ENCODE results near the gene SIM2. TPM values are rescaled to one million over a fixed set of nuclear protein-coding genes. Genes with fewer than 3 reads are reported as not detected.

SIM2 gene
- total and polyA plus RNA-seq, 2 experiments from 2014 or later: 0.16 to 0.49 TPM

GRCh38 chr21:36741506-36741905 lies 42.6 kb downstream of the SIM2 start (continued):
- TF ChIP-seq REST (IDR thresholded peaks at IDR 0.05; ENCODE audit: unreplicated experiment) (no peak), EZH2 (IDR thresholded peaks at IDR 0.05; ENCODE audit: low read depth, unreplicated experiment) (no peak), STAT1 (IDR thresholded peaks at IDR 0.05; ENCODE audit: unreplicated experiment) (no peak), CREB1 (CRISPR knock-in tag; IDR thresholded peaks at IDR 0.05; ENCODE audit: low read depth) (no peak), NANOG (IDR thresholded peaks at IDR 0.05; ENCODE audit: borderline replicate concordance) (no peak), EZH2phosphoT487 (IDR thresholded peaks at IDR 0.05; ENCODE audit: unreplicated experiment) (no peak), CTCF (conservative IDR thresholded peaks at IDR 0.05; ENCODE audit: low read depth in 2 of 2) (no peak)

- Mint-ChIP-seq H3K9me3 (no peaks in the 10 kb centered on the region; the same call in 2 of the 3 replicates), H3K4me1 (peaks cover 18% of the 10 kb centered on the region), H3K27me3 (ENCODE audit: insufficient read depth, low read depth, poor library complexity) (peaks cover 32% of the 10 kb centered on the region), H3K36me3 (ENCODE audit: low read depth) (no peaks in the 10 kb centered on the region; the same call in 2 of the 3 replicates), H3K4me3 (no peak overlapping the region), H3K27ac (no peak overlapping the region)
- Histone ChIP-seq H3K36me3 (ENCODE audit: insufficient read depth) (no peaks in the 10 kb centered on the region), H3K79me2 (replicated peaks; ENCODE audit: insufficient read depth) (no peaks in the 10 kb centered on the region), H2AFZ (no peak overlapping the region), H3K27me3 (ENCODE audit: insufficient read depth) (peaks cover 16% of the 10 kb centered on the region; the same call in 1 of the 2 replicates), H4K20me1 (replicated peaks; ENCODE audit: insufficient read depth) (no peaks in the 10 kb centered on the region), H3K4me1 (ENCODE audit: insufficient read depth) (no peaks in the 10 kb centered on the region; the same call in none of the 2 replicates), H3K9me2 (ENCODE audit: insufficient read depth) (no peaks in the 10 kb centered on the region), H3K4me2 (no peak overlapping the region), H3K27ac (ENCODE audit: low read depth) (no peak overlapping the region), H3K4me3 (no peak overlapping the region), H3F3A (replicated peaks; ENCODE audit: low read depth) (no peaks in the 10 kb centered on the region)
- no peak for ATAC-seq
- no peak for TF ChIP-seq EZH2phosphoT487 (IDR thresholded peaks at IDR 0.05; ENCODE audit: unreplicated experiment)
- DNase-seq (ENCODE audit: low spot score): no peak
These were observed 44.1 kb downstream of the SIM2 start for GRCh38 chr21:36743008-36743407.

GRCh38 chr21:36743446-36743845 lies 44.5 kb downstream of the SIM2 start:
- Histone ChIP-seq H4K20me1 (replicated peaks; ENCODE audit: insufficient read depth) (no peaks in the 10 kb centered on the region), H2AFZ (no peak overlapping the region), H3F3A (replicated peaks; ENCODE audit: low read depth) (no peaks in the 10 kb centered on the region), H3K4me3 (no peak overlapping the region), H3K4me1 (ENCODE audit: insufficient read depth) (peaks cover 2% of the 10 kb centered on the region), H3K27me3 (ENCODE audit: insufficient read depth) (peaks cover 20% of the 10 kb centered on the region), H3K79me2 (replicated peaks; ENCODE audit: insufficient read depth) (no peaks in the 10 kb centered on the region), H3K4me2 (no peak overlapping the region), H3K36me3 (ENCODE audit: insufficient read depth) (no peaks in the 10 kb centered on the region), H3K9me2 (ENCODE audit: insufficient read depth) (no peaks in the 10 kb centered on the region), H3K27ac (ENCODE audit: low read depth) (no peak overlapping the region)
- DNase-seq (ENCODE audit: low spot score): no peak
- H3K9me3 Mint-ChIP-seq: no peaks in the 10 kb centered on the region; the same call in 2 of the 3 replicates
- no peak overlapping the region for H3K4me3 Mint-ChIP-seq
- H3K36me3 Mint-ChIP-seq (ENCODE audit: low read depth): no peaks in the 10 kb centered on the region; the same call in 2 of the 3 replicates
- H3K27ac Mint-ChIP-seq: no peak overlapping the region
- no peak for ATAC-seq
- peaks cover 35% of the 10 kb centered on the region for H3K27me3 Mint-ChIP-seq (ENCODE audit: insufficient read depth, low read depth, poor library complexity)
- peaks cover 19% of the 10 kb centered on the region for H3K4me1 Mint-ChIP-seq
- TF ChIP-seq REST (IDR thresholded peaks at IDR 0.05; ENCODE audit: unreplicated experiment) (no peak), EZH2phosphoT487 (IDR thresholded peaks at IDR 0.05; ENCODE audit: unreplicated experiment) (no peak), JUNB (IDR thresholded peaks at IDR 0.05; ENCODE audit: unreplicated experiment) (no peak), CTCF (conservative IDR thresholded peaks at IDR 0.05; ENCODE audit: low read depth in 2 of 2) (no peak), POLR2AphosphoS5 (IDR thresholded peaks at IDR 0.05; ENCODE audit: low read depth) (no peak)
